RKO (cell line): ENCODE data around the gene MIER1.
A peak's percentile ranks its signal among the peaks of the same experiment; 100 is the strongest.
"Not testable (repeated sequence)": the region's sequence is repeated elsewhere in the genome, so short reads cannot be mapped to it uniquely, and the experiment has no call there.

Experiments
- DNase-seq: peaks from one replicate; pipeline ENCODE4 v3.0.0-alpha.2; 2016; ENCODE audit warnings: low spot score

Gene MIER1

DNA sequence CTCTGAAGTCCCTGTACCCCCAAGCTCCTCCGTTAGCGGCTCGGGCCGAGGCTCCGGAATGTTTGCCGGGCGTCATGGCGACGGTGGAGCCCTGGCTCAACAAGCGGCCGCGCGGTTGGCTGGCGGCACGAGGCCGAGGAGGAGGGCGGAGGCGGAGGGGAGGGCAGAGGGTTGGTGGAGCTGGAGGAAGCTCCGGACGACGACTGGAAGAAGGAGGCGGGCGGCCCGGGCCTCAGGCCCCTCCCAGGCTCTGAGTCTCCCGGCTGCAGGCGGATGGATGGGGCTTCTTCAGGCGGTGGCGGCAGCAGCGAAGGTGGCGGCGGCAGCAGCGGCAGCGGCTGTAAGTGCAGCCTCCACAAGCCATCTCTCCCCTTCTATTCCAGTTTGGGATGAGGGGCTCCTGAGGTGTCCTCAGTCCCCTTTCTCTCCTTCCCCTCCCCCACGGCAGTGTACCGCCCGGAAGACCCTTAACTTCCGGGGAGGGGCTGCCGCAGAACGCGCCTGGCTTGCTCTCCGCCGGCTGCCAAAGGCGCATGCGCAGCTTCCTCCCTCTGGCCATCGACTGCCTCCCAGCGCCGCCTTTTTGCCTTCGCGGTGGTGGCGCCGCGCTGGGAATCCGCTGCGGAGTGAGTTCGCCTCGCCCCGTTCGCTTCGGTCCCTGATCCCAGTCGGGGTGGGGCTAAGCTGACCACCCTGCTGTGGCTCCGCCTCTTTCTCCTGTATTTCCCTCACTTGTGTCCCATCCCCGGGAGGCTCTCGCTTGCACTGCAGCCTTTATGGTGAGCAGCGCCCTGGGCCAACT, at the start of gene MIER1, which contains the start of gene DNAI4:
MIER1 (plus strand) TSS at position 235 of the 802 bp plus-strand sequence; CDS start at position 274, 39 bp downstream.
DNAI4 (minus strand) TSS at position 101 of the 802 bp plus-strand sequence; CDS start at position 76, 25 bp downstream.
- DNase-seq = peak; percentile 98

DNA sequence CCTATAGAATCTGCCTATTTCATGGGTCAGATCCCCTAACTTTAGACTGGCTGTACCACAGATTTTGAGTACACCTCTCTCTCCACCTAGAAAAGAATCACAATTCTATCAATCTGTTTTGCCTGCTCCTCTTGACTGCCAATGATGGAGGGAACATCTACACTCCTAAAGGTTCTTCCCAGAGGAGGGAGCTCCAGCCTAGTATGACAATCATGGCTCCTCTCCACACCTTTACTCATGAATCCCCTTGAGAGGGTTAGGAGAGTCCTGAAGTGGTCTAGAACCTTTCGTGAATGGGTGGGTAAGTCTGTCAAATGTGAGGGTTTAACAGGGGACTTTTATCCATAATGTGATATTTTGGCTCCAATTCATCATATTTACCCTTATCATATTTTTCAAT, 48.1 kb upstream of the MIER1 start:
- DNase-seq = no peak

DNA sequence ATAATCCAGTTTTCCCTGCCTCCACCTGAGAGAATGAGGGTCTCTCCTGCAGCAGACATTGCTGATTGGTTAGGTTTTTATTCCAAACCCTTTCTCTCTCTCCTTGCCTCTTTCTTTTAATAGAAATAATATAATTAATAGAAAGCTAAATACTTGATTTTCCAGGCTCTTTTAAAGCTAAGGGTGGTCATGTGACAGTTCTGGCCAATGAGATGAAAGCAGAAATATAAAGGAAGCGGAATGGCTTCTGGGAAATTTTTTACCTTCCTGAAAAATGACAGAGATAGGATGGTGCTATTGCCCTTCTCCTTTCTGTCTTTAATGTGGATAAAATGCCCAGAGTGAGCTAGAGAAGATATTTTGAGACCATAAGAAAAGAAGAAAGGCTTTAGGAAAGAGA, 35.8 kb upstream of the MIER1 start:
- DNase-seq = no peak

DNA sequence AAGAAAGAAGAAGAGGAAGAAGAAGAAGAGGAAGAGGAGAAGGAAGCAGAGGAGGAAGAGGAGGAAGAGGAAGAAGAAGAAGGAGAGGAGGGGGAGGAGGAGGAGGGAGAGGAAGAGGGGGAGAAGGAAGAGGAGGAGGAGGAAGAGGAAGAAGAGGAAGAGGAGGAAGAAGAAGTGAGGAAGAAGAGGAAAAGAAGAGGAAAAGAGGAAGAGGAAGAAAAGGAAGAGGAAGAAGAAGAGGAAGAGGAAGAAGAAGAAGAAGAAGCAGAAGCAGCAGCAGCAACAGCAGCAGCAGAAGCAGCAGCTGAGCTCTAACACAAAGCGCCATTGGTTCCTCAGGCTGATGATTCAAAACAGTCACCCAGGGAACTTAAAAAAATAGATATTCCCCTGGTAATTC, 34.2 kb upstream of the MIER1 start:
- no peak for DNase-seq

DNA sequence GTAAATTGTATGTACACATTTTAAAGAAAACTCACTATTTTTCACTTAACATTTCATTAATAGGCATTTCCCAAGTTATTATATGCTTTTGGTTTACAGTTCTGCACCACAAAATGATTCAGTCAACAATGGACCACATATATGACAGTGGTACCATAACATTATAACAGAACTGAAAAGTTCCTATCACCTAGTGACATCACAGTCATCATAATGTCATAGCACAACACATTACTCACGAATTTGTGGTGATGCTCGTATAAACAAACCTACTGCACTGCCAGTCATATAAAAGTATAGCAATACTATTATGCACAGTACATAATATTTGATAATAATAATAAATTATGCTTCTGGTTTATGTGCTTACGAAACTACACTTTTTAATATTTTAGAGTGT, 31.1 kb upstream of the MIER1 start:
- DNase-seq = peak; percentile 24

DNA sequence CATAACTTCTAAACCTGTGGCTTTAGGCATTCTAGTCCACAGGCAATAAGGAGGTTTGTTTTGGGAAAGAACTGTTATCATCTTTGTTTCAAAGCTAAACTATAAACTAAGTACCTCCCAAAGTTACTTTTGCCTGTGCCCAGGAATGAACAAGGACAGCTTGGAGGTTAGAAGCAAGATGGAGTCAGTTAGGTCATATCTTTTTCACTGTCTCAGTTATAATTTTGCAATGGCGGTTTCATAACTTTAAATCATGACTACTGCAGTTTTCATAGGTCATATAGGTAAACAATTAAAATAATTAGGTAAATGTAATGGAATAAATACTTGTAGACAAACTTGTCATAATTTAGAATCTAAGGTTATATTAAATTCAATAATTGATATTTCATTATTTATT, 9.6 kb upstream of the MIER1 start:
- DNase-seq = not testable (repeated sequence)

DNA sequence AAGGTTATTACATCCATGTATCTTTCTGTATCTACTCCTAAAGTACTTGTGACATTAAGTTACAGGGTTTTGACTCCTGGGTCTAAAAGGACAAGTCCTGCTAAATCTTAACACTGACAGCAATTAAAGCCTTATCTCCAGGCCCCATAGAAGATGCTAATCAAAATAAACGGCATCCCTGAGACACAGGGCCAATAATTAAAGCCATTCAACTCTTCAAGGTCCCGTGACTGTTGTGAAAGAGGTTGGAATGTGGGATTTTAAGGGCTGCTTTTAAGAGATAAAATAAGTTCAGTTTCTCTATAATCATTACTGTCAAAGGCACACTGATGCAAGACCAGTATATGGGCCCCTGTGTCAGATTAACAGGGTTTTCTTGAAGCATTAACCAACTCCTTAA, 8.5 kb upstream of the MIER1 start:
- DNase-seq = no peak

DNA sequence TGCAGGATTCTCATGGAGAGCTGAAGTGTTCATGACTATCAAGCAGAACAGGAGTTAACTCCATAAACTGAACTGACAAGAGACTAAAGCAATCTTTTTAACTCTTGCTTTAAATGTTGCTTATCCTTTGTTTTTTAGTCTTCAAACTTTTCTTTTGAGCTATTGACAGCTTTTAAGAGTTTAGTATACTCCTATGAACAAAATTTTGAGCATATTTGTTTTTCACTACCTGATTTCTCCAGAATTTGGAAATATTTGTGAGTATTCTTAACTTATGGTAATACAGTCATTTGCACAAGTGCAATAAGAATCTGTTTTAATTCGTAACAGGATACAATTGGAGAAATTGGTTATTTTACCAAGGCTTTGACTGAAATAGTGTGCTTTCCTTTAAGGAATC, 7.3 kb upstream of the MIER1 start:
- DNase-seq = no peak

DNA sequence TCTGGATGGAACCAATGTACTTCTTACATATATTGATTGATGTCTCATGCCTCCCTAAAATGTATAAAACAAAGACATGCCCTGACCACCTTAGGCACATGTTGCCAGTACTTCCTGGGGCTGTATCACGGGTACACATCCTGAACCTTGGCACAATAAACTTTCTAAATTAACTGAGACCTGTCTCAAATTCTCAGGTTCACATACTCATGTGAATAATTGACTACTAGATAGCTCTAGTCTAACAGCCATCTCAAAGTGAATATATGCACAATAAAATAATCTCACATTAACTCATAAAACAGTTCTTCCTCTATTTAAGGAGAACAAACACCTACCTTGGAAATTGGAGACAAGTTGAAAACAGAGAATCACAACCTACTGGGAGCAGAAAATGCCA, 5.7 kb upstream of the MIER1 start:
- DNase-seq = no peak

DNA sequence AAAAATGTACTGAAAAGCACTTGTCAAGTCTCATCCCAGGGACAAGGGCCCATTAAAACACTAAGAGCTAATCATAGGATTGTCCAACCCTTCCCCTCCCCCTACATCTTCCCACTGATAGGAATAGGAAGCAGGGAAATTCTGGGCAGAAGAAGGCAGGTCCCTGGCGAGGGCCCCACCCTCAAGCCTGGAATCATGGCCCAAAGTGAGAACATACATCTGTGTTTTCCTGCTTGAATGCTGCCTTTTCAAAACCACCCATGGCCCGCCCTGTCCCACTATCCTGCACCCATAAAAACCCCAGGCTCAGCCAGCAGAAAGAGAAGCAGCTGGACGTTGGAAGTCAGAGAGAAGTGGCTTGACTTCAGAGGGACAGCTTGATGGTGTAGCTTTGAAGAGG, 5.0 kb upstream of the MIER1 start:
- DNase-seq = no peak

DNA sequence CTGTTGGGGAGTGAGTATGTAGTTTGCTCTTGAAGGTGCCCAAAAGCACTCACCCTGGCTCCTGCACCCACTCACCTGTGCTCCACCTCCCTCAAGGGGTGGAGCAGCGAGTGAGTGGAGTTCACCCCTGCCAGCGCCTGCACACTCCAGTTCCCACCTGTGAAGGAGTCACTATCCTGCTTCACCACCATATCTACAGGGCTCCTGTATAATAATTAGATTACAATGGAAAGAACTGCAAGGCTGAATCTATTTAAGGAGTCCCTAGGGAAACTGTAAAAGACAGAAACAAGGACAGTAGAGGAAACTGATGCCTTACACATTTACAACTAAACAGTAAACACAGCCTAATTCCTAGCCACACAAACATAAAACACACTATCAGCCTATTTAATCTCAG, 4.2 kb upstream of the MIER1 start:
- no peak for DNase-seq

DNA sequence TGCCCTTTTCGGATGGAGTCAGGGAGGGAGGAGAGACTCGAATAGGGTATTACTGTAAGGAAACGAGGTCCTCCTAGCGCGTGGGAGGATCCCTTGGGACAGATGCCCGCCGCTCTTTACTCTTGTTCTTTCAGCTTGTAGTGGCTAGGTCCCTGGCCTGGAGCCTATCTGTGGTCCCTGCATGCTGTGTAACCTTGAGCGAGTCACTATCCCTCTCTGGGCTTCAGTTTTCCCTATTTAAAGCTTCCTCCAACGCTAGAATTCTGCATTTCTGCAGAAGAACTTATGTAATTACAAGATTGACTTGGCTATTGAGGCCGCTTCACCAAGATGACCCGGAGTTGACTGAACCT, 744 bp downstream of the MIER1 start:
- no peak for DNase-seq

DNA sequence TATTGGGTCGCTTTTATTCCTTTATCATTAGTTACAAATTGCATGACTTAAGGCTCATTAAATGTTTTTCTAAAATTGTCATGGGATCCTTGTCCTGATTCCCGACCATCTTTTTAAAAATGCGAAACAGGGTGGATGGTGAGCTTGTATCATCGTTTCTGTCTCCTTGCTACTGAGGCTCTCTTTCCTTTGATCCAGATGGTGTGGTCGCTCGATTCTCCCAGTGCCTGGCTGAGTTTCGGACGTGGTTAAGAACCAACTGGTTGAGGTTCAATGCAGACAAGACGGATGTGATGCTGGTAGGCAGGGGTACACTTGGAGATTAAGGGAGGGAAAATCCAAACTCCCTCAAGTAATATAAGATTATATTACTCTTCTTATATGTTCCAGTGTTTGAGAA, 1.2 kb downstream of the MIER1 start:
- peak; percentile 72 for DNase-seq

DNA sequence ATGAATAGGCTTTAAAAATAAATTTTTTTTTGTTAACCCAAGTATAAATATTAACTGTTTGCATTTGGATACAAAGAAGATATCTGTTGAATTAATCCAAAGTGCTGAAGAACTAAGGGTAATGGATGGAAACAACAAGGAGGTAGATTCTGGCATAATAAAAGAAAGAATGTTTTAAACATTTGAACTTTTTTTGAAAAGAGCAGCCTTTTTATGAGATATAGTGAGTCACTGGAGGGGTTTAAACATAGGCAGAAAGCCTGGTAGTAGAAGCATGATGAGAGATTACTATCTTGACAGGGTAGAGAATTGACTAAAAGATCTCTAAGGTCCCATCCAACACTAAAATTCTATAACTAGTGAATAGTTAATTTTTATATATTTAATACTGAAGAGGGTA, 2.7 kb downstream of the MIER1 start:
- peak; percentile 76 for DNase-seq

DNA sequence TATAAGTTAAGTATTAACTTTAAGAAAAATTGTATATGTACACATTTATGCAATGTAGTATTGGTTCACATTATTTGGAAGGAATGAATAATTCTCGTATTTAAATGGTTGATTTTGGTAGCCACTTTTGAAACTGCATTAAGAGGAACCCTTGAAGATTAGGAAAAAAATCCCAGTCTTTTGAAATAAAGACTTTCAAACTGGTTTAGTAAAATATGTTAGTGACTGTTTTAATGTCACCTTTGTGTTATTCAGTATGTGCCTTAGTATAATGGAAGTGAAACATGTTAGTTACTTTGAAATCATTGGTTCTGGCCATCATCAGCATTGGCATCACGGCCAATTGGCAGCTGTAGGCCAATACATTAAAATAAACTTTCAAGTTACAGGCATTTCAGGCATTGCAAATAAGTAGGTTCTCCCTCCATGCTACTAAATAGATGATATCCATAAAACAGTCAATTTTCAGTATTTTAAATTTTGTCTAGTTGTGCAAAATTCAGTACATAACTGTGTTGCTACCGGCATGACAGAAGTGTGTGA, 4.4 kb downstream of the MIER1 start:
- DNase-seq = no peak

DNA sequence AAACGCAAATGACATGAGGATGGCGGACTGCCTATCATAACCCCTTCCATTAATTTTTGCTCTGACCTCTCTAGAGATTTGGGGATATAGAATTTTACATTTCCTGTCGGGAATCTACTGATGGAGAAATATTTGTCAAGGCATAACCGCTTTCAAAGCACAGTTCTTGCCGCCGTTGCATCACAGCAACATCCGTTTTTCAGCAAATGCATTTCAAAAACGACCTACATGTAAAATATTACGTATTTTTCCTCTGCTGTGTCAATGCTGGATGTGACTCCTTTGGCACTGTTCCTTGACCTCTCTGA, 4.9 kb downstream of the MIER1 start:
- no peak for DNase-seq

DNA sequence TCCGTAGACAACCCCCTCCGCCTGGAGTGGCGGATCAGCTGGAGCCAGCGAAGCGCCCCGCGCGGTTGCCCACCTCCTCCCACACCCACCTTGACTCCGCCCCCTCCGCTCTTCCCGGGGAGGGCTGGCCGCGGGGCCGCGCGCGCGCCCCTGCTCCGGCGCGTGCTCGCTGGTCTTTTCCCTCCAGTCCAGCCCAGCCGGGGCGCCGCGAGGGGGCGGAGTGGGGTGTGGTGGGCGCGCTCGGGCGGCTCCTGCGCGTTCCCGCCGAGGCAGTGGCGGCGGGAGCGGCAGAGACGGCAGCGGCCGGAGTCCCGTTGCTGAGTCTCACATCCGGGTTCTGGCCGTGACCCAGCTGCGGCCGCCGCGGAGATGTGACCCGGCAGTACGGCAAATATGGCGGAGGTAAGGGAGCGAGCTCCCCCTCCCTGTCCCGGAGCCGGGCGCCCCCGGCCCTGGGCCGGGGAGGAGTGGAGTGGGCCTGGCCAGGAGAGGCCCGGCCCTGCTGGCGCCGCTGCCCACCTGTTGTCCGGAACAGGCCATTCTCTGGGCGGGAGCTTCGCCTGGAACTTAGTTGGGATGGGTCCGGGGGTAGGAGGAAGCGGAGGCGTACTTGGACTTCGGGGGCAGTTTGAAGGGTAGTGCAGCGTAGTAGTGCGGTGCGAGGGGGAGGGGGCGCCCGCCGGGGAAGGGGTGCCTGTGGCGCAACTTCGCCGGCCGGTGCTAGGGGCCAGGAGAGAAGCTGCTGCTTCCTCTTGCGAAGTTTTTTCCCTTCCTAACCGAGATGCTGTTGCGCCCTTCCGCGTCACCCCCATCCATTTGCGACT, 5.4 kb downstream of the MIER1 start:
- peak; percentile 93 for DNase-seq

DNA sequence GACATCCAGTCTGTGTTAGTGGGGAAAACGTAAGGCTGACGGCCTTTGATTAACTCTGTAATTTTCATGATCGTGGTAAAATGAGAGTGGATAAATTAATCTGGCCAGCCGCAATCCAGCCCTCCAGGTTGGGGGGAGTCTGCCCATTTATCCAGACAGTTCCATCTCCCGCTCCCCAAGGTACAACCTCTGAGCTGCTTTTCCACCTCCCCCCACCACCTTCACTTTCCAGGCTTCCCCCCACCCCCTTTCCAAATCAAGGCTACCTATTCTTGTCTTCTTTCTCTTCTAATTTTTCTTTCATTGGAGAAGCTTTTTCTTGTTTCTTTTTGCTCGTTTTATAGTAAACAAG, 6.0 kb downstream of the MIER1 start:
- DNase-seq = no peak

DNA sequence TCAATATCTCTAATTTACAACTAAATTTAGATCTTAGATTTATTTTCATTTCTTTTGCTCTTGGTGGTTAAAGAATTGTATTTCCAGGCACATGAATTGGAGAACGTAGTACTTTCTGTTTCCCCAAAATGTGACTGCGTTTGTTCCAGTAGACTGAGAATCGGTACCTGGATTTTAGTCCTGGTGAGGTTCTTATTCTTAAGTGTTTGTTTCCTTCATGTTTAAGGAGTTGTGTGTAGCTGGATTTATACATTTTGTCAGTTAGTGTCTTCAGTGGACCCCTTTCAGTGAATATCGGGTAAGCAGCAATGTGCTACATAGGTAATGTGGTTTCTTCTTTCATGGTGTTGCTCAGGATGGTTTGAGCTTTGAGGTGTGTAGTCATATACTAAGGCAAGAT, 6.8 kb downstream of the MIER1 start:
- peak; percentile 47 for DNase-seq

DNA sequence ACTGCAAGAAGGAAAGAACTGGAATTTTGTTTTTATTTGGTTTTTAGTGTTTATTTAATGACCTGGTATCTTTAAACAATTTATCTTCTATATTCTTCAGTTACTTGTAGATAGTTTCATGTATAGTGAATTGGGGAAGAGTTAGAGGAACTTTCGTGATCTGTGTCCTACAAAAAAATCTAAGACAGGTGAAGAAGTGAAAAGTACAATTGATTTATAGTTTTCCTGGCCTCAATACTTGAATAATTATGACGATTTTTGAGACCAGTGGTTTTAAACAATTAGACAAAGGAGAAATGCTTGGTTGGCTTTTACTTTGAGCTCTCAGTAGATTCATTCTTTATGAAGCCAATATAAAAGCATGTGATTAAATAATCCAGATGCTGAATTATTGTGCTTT, 7.5 kb downstream of the MIER1 start:
- DNase-seq = no peak

DNA sequence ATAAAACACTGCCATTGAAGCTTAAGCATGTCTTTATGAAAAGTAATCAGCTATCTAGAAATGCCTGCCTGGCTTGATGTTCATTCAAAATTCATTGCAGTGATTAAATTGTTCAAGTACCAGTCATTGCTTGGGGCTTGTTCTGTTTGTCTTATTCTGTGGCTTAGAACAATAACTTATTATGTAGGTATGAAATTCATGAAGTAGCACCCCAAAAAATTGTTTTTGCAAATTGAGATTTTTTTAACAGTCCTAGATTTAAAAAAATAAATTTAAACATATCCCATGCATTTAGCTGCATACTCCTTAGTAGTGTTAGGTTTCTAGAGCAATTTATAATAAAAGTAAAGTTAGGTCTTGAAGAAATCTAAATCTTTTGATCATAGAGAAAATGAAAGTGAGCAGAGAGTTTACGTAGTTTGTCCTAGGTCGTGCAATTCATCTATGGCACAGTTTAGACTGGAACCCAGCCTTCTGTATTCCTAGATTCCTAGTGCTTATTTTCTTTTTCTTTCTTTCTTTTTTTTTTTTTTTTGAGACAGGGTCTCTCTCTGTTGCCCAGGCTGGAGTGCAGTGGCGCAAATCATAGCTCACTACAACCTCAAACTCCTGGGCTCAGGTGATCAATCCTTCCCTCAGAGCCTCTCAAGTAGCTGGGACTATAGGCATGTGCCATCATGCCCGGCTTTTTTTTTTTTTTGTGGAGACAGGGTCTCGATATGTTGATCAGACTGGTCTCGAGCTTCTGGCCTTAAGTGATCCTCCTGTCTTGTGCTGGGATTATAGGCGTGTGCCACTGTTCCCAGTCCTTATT, 9.3 kb downstream of the MIER1 start:
- DNase-seq = no peak

DNA sequence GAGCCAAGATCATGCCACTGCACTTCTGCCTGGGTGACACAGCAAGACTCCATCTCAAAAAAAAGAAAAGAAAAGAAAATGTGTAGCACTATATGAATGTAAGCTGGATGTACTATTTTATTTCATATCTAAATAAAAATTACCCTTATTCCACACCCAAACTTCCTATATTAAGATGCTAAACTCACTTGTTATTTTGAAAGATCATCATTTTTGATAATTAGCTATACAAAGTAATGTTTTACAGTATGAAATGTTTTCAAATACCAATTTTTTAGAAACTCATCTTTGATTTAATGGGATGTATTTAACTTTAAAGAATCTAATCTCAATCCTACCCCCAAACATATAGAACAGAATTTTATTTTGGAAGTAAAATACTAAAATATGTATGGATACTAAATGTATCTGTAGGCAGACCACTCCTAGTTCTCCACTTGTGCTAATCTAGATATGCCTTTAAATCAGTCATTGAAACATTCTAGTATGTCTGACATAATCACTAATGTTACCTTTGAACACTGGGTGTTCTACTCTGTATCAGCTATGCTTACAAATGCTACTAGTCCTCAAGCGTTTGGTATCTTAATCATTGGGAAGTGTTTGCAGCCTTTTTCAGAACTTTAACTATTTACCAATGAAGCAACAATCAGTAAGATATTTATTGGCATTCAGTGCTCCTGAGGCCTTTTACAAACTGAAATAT, 12.9 kb downstream of the MIER1 start:
- no peak for DNase-seq
